ENCODE measurements around the gene CELF6. TPM values are rescaled to one million over a fixed set of nuclear protein-coding genes. Genes with fewer than 3 reads are reported as not detected.
"Not testable (repeated sequence)": the region's sequence is repeated elsewhere in the genome, so short reads cannot be mapped to it uniquely, and the experiment has no call there.

The CELF6 gene
- total RNA-seq, 1 experiment from 2014 or later: 0.19 TPM

GRCh38 chr15:72280751-72281150 is 39.2 kb downstream of the CELF6 start:
- H3K27ac Mint-ChIP-seq (ENCODE audit: unreplicated experiment): no peak overlapping the region
- CTCF ChIA-PET: interaction anchor here (0.6 kb wide), 1 partner anchor 813 kb away, joined by 5 read pairs; no protein-coding TSS in a partner anchor
- no TSS peak for BruUV-seq (replicated peaks)
- no peaks in the 10 kb centered on the region for H3K36me3 Mint-ChIP-seq (ENCODE audit: insufficient read depth, unreplicated experiment)
- DNase-seq: no peak
- H3K9me3 Mint-ChIP-seq (ENCODE audit: low read depth, unreplicated experiment): no peaks in the 10 kb centered on the region
- no peaks in the 10 kb centered on the region for H3K4me1 Mint-ChIP-seq (ENCODE audit: low read depth, unreplicated experiment)
- H3K27me3 Mint-ChIP-seq (ENCODE audit: unreplicated experiment): peaks cover 15% of the 10 kb centered on the region
- TF ChIP-seq, protein P1, sequence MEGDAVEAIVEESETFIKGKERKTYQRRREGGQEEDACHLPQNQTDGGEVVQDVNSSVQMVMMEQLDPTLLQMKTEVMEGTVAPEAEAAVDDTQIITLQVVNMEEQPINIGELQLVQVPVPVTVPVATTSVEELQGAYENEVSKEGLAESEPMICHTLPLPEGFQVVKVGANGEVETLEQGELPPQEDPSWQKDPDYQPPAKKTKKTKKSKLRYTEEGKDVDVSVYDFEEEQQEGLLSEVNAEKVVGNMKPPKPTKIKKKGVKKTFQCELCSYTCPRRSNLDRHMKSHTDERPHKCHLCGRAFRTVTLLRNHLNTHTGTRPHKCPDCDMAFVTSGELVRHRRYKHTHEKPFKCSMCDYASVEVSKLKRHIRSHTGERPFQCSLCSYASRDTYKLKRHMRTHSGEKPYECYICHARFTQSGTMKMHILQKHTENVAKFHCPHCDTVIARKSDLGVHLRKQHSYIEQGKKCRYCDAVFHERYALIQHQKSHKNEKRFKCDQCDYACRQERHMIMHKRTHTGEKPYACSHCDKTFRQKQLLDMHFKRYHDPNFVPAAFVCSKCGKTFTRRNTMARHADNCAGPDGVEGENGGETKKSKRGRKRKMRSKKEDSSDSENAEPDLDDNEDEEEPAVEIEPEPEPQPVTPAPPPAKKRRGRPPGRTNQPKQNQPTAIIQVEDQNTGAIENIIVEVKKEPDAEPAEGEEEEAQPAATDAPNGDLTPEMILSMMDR (IDR thresholded peaks at IDR 0.05; ENCODE audit: unreplicated experiment): no peak
- intact Hi-C loops (cut with micrococcal nuclease; ENCODE audit: unreplicated experiment): no loop called here
- no peak overlapping the region for H3K4me3 Mint-ChIP-seq (ENCODE audit: low read depth, unreplicated experiment)

- TF ChIP-seq, protein P1 (IDR thresholded peaks at IDR 0.05; ENCODE audit: unreplicated experiment): no peak
- H3K36me3 Mint-ChIP-seq (ENCODE audit: insufficient read depth, unreplicated experiment): peaks cover 2% of the 10 kb centered on the region
- no peak overlapping the region for H3K27ac Mint-ChIP-seq (ENCODE audit: unreplicated experiment)
- CTCF ChIA-PET: no interaction called here
- peaks cover 4% of the 10 kb centered on the region for H3K4me1 Mint-ChIP-seq (ENCODE audit: low read depth, unreplicated experiment)
- no peak overlapping the region for H3K4me3 Mint-ChIP-seq (ENCODE audit: low read depth, unreplicated experiment)
- H3K27me3 Mint-ChIP-seq (ENCODE audit: unreplicated experiment): peaks cover 25% of the 10 kb centered on the region
- intact Hi-C loops (cut with micrococcal nuclease; ENCODE audit: unreplicated experiment): no loop called here
- no peak for DNase-seq
- H3K9me3 Mint-ChIP-seq (ENCODE audit: low read depth, unreplicated experiment): no peaks in the 10 kb centered on the region
- BruUV-seq (replicated peaks): no TSS peak
Measured at GRCh38 chr15:72278737-72279136, 41.2 kb downstream of the CELF6 start.

GRCh38 chr15:72276326-72276700 is 43.6 kb downstream of the CELF6 start:
- H3K27me3 Mint-ChIP-seq (ENCODE audit: unreplicated experiment): peaks cover 25% of the 10 kb centered on the region
- peaks cover 26% of the 10 kb centered on the region for H3K36me3 Mint-ChIP-seq (ENCODE audit: insufficient read depth, unreplicated experiment)
- CTCF ChIA-PET: no interaction called here
- H3K9me3 Mint-ChIP-seq (ENCODE audit: low read depth, unreplicated experiment): no peaks in the 10 kb centered on the region
- TF ChIP-seq, protein P1 (IDR thresholded peaks at IDR 0.05; ENCODE audit: unreplicated experiment): no peak
- BruUV-seq (replicated peaks): no TSS peak
- intact Hi-C loops (cut with micrococcal nuclease; ENCODE audit: unreplicated experiment): no loop called here
- no peak for DNase-seq
- H3K27ac Mint-ChIP-seq (ENCODE audit: unreplicated experiment): no peak overlapping the region
- H3K4me1 Mint-ChIP-seq (ENCODE audit: low read depth, unreplicated experiment): peaks cover 16% of the 10 kb centered on the region
- no peak overlapping the region for H3K4me3 Mint-ChIP-seq (ENCODE audit: low read depth, unreplicated experiment)

DNA sequence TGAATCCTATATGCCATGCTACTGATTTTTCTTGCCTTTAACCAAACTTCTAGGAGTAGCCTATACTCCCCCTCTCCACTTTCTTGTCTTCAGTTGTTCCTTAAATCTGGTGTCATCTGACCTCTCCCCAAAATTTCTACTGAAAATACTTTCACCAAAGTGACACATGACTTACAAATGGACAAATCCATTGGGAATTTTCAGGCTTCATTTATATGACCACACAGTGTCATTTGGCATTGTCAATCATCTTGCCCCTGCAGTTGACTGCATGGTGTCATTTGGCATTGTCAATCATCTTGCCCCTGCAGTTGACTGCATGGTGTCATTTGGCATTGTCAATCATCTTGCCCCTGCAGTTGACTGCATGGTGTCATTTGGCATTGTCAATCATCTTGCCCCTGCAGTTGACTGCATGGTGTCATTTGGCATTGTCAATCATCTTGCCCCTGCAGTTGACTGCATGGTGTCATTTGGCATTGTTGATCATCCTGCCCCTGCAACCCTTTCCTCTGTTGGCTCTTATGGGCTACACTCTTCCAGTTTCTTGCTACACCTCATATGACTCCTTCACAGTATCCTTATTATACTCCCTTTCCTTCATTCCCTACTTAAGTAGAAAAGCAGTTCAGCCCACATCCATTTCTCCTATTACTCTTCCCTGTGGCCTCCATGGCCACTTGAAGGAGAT is 44.2 kb downstream of the CELF6 start:
- intact Hi-C loops (cut with micrococcal nuclease; ENCODE audit: unreplicated experiment); DNase-seq; H3K9me3 Mint-ChIP-seq (ENCODE audit: low read depth, unreplicated experiment); H3K4me3 Mint-ChIP-seq (ENCODE audit: low read depth, unreplicated experiment); BruUV-seq (replicated peaks); H3K27ac Mint-ChIP-seq (ENCODE audit: unreplicated experiment); CTCF ChIA-PET: not testable (repeated sequence)
- H3K27me3 Mint-ChIP-seq (ENCODE audit: unreplicated experiment): peaks cover 25% of the 10 kb centered on the region
- H3K4me1 Mint-ChIP-seq (ENCODE audit: low read depth, unreplicated experiment): peaks cover 22% of the 10 kb centered on the region
- peaks cover 29% of the 10 kb centered on the region for H3K36me3 Mint-ChIP-seq (ENCODE audit: insufficient read depth, unreplicated experiment)

GRCh38 chr15:72272997-72273352 is 47.0 kb downstream of the CELF6 start:
- TF ChIP-seq, protein P1 (IDR thresholded peaks at IDR 0.05; ENCODE audit: unreplicated experiment): no peak
- H3K27me3 Mint-ChIP-seq (ENCODE audit: unreplicated experiment): peaks cover 25% of the 10 kb centered on the region
- DNase-seq: no peak
- H3K36me3 Mint-ChIP-seq (ENCODE audit: insufficient read depth, unreplicated experiment): peaks cover 39% of the 10 kb centered on the region
- intact Hi-C loops (cut with micrococcal nuclease; ENCODE audit: unreplicated experiment): loop anchor here (5.0 kb wide), 1 partner anchor 46 kb away; no protein-coding TSS in a partner anchor
- H3K9me3 Mint-ChIP-seq (ENCODE audit: low read depth, unreplicated experiment): no peaks in the 10 kb centered on the region
- H3K27ac Mint-ChIP-seq (ENCODE audit: unreplicated experiment): peak overlapping the region; percentile 65
- peak overlapping the region; percentile 89 for H3K4me3 Mint-ChIP-seq (ENCODE audit: low read depth, unreplicated experiment)
- H3K4me1 Mint-ChIP-seq (ENCODE audit: low read depth, unreplicated experiment): peaks cover 31% of the 10 kb centered on the region
- BruUV-seq (replicated peaks): TSS peak; percentile 58
- CTCF ChIA-PET: interaction anchor here (1.0 kb wide), 1 partner anchor 9 kb away, joined by 3 read pairs; no protein-coding TSS in a partner anchor

All from Calu3 (cell line).